GM03348 (cell line): ENCODE results near the gene FOXK2.

Experiments
- DNase-seq: peaks from one replicate; pipeline ENCODE4 v3.0.0; 2012; ENCODE audit warnings: low spot score

The FOXK2 gene

GRCh38 chr17:82518826-82519810, at the start of gene FOXK2:
Gene FOXK2 (plus strand): TSS chr17:82519732. CDS start chr17:82519889, 157 bp downstream.
- peak; percentile 100 for DNase-seq

- DNase-seq, result no peak
Observed at GRCh38 chr17:82470065-82470464, 49.5 kb upstream of the FOXK2 start.

- DNase-seq, result no peak
Observed at GRCh38 chr17:82474223-82475010, 45.1 kb upstream of the FOXK2 start.

- no peak for DNase-seq
Observed at GRCh38 chr17:82475458-82475857, 44.1 kb upstream of the FOXK2 start.

GRCh38 chr17:82477934-82478333, 41.6 kb upstream of the FOXK2 start:
- no peak for DNase-seq

GRCh38 chr17:82479602-82480001, 39.9 kb upstream of the FOXK2 start:
- DNase-seq, result no peak

GRCh38 chr17:82480318-82480717, 39.2 kb upstream of the FOXK2 start:
- DNase-seq, result no peak

- no peak for DNase-seq
Observed at GRCh38 chr17:82483204-82483660, 36.3 kb upstream of the FOXK2 start.

GRCh38 chr17:82483836-82484235, 35.7 kb upstream of the FOXK2 start:
- no peak for DNase-seq

GRCh38 chr17:82486231-82487094, 33.1 kb upstream of the FOXK2 start:
- DNase-seq, result no peak

- no peak for DNase-seq
Observed at GRCh38 chr17:82487910-82488309, 31.6 kb upstream of the FOXK2 start.

- peak; percentile 82 for DNase-seq
Observed at GRCh38 chr17:82489117-82489516, 30.4 kb upstream of the FOXK2 start.

- no peak for DNase-seq
Observed at GRCh38 chr17:82489851-82490511, 29.6 kb upstream of the FOXK2 start.

- no peak for DNase-seq
Observed at GRCh38 chr17:82490512-82491195, 28.9 kb upstream of the FOXK2 start.

- DNase-seq, result no peak
Observed at GRCh38 chr17:82491196-82491530, 28.4 kb upstream of the FOXK2 start.

- no peak for DNase-seq
Observed at GRCh38 chr17:82491533-82491932, 28.0 kb upstream of the FOXK2 start.

- DNase-seq, result peak; percentile 85
Observed at GRCh38 chr17:82492643-82493225, 26.8 kb upstream of the FOXK2 start.

- DNase-seq, result no peak
Observed at GRCh38 chr17:82493226-82493781, 26.2 kb upstream of the FOXK2 start.

GRCh38 chr17:82494236-82495055, 25.1 kb upstream of the FOXK2 start:
- peak; percentile 91 for DNase-seq
